Measurements from ENCODE around the gene BNC2. TPM values are rescaled to one million over a fixed set of nuclear protein-coding genes. Genes with fewer than 3 reads are reported as not detected.

The BNC2 gene
- total RNA-seq, 1 experiment from 2014 or later = 43.6 TPM

- H3K36me3 Mint-ChIP-seq (ENCODE audit: insufficient read depth in 1 of 3, low read depth in 3 of 3) = peaks cover 0 to 8% (median 7%) of the 10 kb centered on the region in 3 experiments; a peak in 5 of 7 replicates
- TF ChIP-seq CTCF (conservative IDR thresholded peaks at IDR 0.05) = no peak
- no peak overlapping the region for H4K8ac ChIP-seq (replicated peaks; ENCODE audit: insufficient read length, low read depth, low read length)
Observed at GRCh38 chr9:16821344-16821743, 49.1 kb downstream of the BNC2 start.

More at GRCh38 chr9:16821344-16821743, 49.1 kb downstream of the BNC2 start:
- Mint-ChIP-seq H3K4me3 (no peak overlapping the region), H3K27ac (no peak overlapping the region), H3K9me3 (no peaks in the 10 kb centered on the region), H3K4me1 (peaks cover 44 to 48% of the 10 kb centered on the region in 2 experiments), H3K27me3 (ENCODE audit: low read depth) (no peaks in the 10 kb centered on the region)
- Histone ChIP-seq H2BK20ac (ENCODE audit: low read depth, low read length, poor library complexity, severe bottlenecking) (no peak overlapping the region), H3K4ac (ENCODE audit: low read depth, low read length) (no peak overlapping the region), H3K4me1 (ENCODE audit: insufficient read depth, low read length) (peaks cover 17% of the 10 kb centered on the region; the same call in 1 of the 2 replicates), H3K18ac (ENCODE audit: insufficient read length, low read depth, low read length) (no peak overlapping the region), H2BK120ac (ENCODE audit: low read depth, low read length, poor library complexity, severe bottlenecking) (no peak overlapping the region), H3K27ac (ENCODE audit: insufficient read length, low read depth, low read length) (no peak overlapping the region), H3K9me3 (ENCODE audit: control insufficient read depth, low read depth, low read length) (no peaks in the 10 kb centered on the region), H2BK15ac (ENCODE audit: low read depth, low read length) (no peak overlapping the region), H3K27me3 (ENCODE audit: insufficient read depth, low read length) (no peaks in the 10 kb centered on the region), H3T11ph (ENCODE audit: low read length) (no peak overlapping the region), H3K79me1 (ENCODE audit: insufficient read depth, low read depth, low read length, poor library complexity, severe bottlenecking) (no peaks in the 10 kb centered on the region), H4K91ac (ENCODE audit: insufficient read length, low read depth, low read length) (no peak overlapping the region), H3K9ac (ENCODE audit: extremely low read depth, insufficient read length, low read length) (no peak overlapping the region), H4K20me1 (ENCODE audit: control insufficient read depth, insufficient read depth, insufficient read length) (no peaks in the 10 kb centered on the region), H3K4me2 (ENCODE audit: insufficient read depth, insufficient read length, low read length) (no peak overlapping the region), H4K5ac (ENCODE audit: insufficient read length, low read depth, low read length) (no peak overlapping the region), H3K56ac (ENCODE audit: insufficient read length, low read depth, low read length) (no peak overlapping the region), H2AFZ (ENCODE audit: low read length) (no peak overlapping the region), H3K14ac (ENCODE audit: insufficient read depth, low read length) (no peak overlapping the region), H3K23ac (ENCODE audit: insufficient read length, low read depth, low read length) (no peak overlapping the region), H3K79me2 (ENCODE audit: insufficient read depth, low read length) (no peaks in the 10 kb centered on the region), H3K23me2 (ENCODE audit: insufficient read length, low read depth, low read length, poor library complexity, severe bottlenecking) (no peaks in the 10 kb centered on the region), H2BK5ac (ENCODE audit: insufficient read length, low read length) (no peak overlapping the region), H2AK5ac (ENCODE audit: insufficient read length, low read length) (no peak overlapping the region), H2BK12ac (ENCODE audit: insufficient read length, low read depth, low read length) (no peak overlapping the region)
- WGBS (ENCODE audit: extremely low coverage, insufficient read length, low lambda C conversion rate) = no CpG with 5 or more reads among the region's 1 CpG
- DNase-seq = no peak

Measured in H9 (cell line).